WI38 (cell line): Measurements from ENCODE around the gene ZNF655.

Source experiments
- H3K4me3 ChIP-seq: 2 replicates; pipeline ENCODE4 v1.5.1; 2011; ENCODE audit warnings: low read depth, mild to moderate bottlenecking, control low read depth, low read length
- TF ChIP-seq, protein P1 (sequence below): IDR thresholded peaks from 2 replicates; pipeline ENCODE4 v1.5.1; 2012; ENCODE audit warnings: low read depth, mild to moderate bottlenecking, control low read depth, low read length

The ZNF655 gene

GRCh38 chr7:99558306-99559174, at the start of gene ZNF655:
Gene ZNF655 (plus strand): TSS chr7:99558642. CDS start chr7:99560560, 1,918 bp downstream.
- TF ChIP-seq, protein P1, sequence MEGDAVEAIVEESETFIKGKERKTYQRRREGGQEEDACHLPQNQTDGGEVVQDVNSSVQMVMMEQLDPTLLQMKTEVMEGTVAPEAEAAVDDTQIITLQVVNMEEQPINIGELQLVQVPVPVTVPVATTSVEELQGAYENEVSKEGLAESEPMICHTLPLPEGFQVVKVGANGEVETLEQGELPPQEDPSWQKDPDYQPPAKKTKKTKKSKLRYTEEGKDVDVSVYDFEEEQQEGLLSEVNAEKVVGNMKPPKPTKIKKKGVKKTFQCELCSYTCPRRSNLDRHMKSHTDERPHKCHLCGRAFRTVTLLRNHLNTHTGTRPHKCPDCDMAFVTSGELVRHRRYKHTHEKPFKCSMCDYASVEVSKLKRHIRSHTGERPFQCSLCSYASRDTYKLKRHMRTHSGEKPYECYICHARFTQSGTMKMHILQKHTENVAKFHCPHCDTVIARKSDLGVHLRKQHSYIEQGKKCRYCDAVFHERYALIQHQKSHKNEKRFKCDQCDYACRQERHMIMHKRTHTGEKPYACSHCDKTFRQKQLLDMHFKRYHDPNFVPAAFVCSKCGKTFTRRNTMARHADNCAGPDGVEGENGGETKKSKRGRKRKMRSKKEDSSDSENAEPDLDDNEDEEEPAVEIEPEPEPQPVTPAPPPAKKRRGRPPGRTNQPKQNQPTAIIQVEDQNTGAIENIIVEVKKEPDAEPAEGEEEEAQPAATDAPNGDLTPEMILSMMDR: no peak
- H3K4me3 ChIP-seq: peak within 1 kb of the TSS; percentile 95

DNA sequence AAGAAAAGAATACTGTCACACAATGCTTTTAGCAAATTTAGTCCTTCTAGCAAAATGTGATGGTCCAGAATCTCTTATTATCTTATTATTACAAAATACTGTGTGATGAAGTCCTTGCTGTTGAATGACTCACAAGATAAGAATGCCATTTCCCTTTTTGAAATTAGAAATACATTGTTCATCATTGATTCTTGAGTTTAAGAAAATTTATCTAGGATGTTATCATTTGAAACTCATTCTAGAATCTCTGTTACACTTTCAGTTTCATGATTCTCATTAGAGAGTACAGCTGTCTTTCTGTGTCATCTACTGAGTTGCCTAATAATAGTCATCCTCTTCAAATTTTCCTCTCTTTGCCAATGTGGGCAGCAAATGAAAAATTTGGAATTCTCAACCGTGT, 44.4 kb upstream of the ZNF655 start:
- TF ChIP-seq, protein P1: no peak
- no peak overlapping the region for H3K4me3 ChIP-seq

DNA sequence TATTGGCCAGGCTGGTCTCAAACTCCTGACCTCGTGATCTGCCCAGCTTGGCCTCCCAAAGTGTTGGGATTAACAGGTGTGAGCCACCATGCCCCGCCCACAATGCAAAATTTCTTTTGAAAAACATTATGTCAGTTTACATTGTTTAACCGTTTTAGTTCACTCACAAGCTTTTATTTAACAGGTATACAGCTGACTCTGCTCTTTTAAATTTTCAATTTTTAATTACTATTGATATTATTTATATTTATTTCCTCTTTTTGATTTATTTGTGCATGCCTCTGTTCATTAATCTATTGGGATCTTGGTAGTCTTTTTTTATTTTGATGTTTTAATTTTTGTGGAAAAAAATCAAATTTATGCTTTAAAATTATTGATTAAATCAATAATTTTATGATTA, 37.0 kb upstream of the ZNF655 start:
- no peak overlapping the region for H3K4me3 ChIP-seq
- TF ChIP-seq, protein P1: no peak

DNA sequence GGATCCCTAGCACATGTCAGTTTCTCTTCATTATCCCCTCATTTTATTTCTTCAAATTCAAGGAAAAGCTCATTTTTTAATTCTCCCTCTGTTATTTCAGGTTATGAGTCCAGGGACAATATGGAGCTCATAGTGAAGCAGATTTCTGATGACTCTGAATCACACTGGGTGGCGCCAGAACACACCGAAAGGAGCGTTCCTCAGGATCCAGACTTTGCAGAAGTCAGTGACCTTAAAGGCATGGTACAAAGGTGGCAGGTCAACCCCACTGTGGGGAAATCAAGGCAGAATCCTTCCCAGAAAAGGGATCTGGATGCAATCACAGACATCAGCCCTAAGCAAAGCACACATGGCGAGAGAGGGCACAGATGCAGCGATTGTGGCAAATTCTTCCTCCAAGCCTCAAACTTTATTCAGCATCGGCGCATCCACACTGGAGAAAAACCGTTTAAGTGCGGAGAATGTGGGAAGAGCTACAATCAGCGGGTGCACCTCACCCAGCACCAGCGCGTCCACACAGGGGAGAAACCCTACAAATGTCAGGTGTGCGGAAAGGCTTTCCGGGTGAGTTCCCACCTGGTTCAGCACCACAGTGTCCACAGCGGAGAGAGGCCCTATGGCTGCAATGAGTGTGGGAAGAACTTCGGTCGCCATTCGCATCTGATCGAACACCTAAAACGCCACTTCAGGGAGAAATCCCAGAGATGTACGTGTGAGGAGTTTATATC, 32.6 kb upstream of the ZNF655 start:
- TF ChIP-seq, protein P1: no peak
- H3K4me3 ChIP-seq: no peak overlapping the region

- H3K4me3 ChIP-seq: no peak overlapping the region
- TF ChIP-seq, protein P1: no peak
Observed at GRCh38 chr7:99531354-99531765, 27.1 kb upstream of the ZNF655 start.

- TF ChIP-seq, protein P1: no peak
- H3K4me3 ChIP-seq: no peak overlapping the region
Observed at GRCh38 chr7:99535667-99536066, 22.8 kb upstream of the ZNF655 start.
